Calu3 (cell line): Measurements from ENCODE around the gene CPEB4. TPM values are rescaled to one million over a fixed set of nuclear protein-coding genes. Genes with fewer than 3 reads are reported as not detected.

Experiments used
- BruUV-seq: library from RNA; stranded (reverse); fragments of 400-500 nt; replicated peaks from 2 replicates; lab custom pipeline; 2021; lab: Mats Ljungman, UMichigan
- CTCF ChIA-PET: fragments of 300-600 bp; sonication (Branson Sonifier 250); formaldehyde crosslinking; loops from one replicate; lab custom pipeline; 2022; ENCODE audit warnings: antibody characterized with exemption; lab: Charles Lee
- DNase-seq: peaks from one replicate; pipeline ENCODE4 v3.0.0; 2022
- H3K27ac Mint-ChIP-seq: one replicate; pipeline ENCODE4 v1.8.0; 2022; ENCODE audit warnings: mixed read lengths; ENCODE audit not compliant: unreplicated experiment
- H3K27me3 Mint-ChIP-seq: one replicate; pipeline ENCODE4 v1.8.0; 2022; ENCODE audit warnings: mixed read lengths; ENCODE audit not compliant: unreplicated experiment
- H3K36me3 Mint-ChIP-seq: one replicate; pipeline ENCODE4 v1.8.0; 2022; ENCODE audit warnings: mild to moderate bottlenecking, moderate library complexity, mixed read lengths; ENCODE audit not compliant: insufficient read depth, unreplicated experiment
- H3K4me1 Mint-ChIP-seq: one replicate; pipeline ENCODE4 v1.8.0; 2022; ENCODE audit warnings: mild to moderate bottlenecking, low read depth, mixed read lengths; ENCODE audit not compliant: unreplicated experiment
- H3K4me3 Mint-ChIP-seq: one replicate; pipeline ENCODE4 v1.8.0; 2022; ENCODE audit warnings: mild to moderate bottlenecking, low read depth, moderate library complexity, mixed read lengths; ENCODE audit not compliant: unreplicated experiment
- H3K9me3 Mint-ChIP-seq: one replicate; pipeline ENCODE4 v1.8.0; 2022; ENCODE audit warnings: low read depth, mixed read lengths; ENCODE audit not compliant: unreplicated experiment
- CTCF ChIP-seq: fragments of 200-600 bp; IDR thresholded peaks from one replicate; pipeline ENCODE4 v1.8.0; 2022; ENCODE audit warnings: antibody characterized with exemption; ENCODE audit not compliant: unreplicated experiment
- intact Hi-C: fragments of 100-400 bp; cut with micrococcal nuclease; formaldehyde crosslinking; loops from one replicate; pipeline ENCODE4 v1.10.0; 2022; ENCODE audit not compliant: unreplicated experiment
- total RNA-seq: library from RNA; stranded (reverse); gene quantifications from 2 replicates; pipeline ENCODE4 v1.2.3, GENCODE V29; 2022

The CPEB4 gene
- total RNA-seq, 1 experiment from 2014 or later: 30.8 TPM

- TF ChIP-seq CTCF: no peak
- CTCF ChIA-PET: no interaction called here
- no TSS peak for BruUV-seq
- no peak for DNase-seq
- H3K4me3 Mint-ChIP-seq: no peak overlapping the region
- no peaks in the 10 kb centered on the region for H3K4me1 Mint-ChIP-seq
- intact Hi-C loops: no loop called here
- no peaks in the 10 kb centered on the region for H3K36me3 Mint-ChIP-seq
- H3K27ac Mint-ChIP-seq: no peak overlapping the region
- H3K27me3 Mint-ChIP-seq: peaks cover 65% of the 10 kb centered on the region
- no peaks in the 10 kb centered on the region for H3K9me3 Mint-ChIP-seq
These were observed 109.2 kb downstream of the CPEB4 start for GRCh38 chr5:173997331-173997730.

DNA sequence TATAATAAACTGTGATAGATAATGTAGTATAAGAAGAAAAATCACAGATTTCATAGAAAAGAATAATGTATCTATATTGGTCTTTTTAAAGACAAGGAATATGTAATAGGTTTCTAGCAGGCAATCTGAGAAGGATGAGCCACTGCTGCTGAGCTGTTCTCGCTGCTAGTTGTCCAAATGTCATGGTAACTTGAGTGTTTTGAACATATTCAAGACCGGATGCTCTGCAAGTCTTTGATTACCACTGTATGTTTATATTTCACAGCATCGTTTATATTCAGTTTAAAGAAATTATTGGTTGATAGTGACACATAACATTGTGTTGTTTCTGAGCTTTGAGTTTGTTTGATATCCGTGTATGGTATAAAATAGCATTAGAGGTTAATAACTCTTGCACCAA lies 110.4 kb downstream of the CPEB4 start:
- Mint-ChIP-seq H3K9me3 (no peaks in the 10 kb centered on the region), H3K4me3 (no peak overlapping the region), H3K4me1 (no peaks in the 10 kb centered on the region), H3K27ac (no peak overlapping the region), H3K27me3 (peaks cover 73% of the 10 kb centered on the region), H3K36me3 (no peaks in the 10 kb centered on the region)
- DNase-seq: no peak
- CTCF ChIA-PET: no interaction called here
- no TSS peak for BruUV-seq
- intact Hi-C loops: no loop called here
- TF ChIP-seq CTCF: no peak

DNA sequence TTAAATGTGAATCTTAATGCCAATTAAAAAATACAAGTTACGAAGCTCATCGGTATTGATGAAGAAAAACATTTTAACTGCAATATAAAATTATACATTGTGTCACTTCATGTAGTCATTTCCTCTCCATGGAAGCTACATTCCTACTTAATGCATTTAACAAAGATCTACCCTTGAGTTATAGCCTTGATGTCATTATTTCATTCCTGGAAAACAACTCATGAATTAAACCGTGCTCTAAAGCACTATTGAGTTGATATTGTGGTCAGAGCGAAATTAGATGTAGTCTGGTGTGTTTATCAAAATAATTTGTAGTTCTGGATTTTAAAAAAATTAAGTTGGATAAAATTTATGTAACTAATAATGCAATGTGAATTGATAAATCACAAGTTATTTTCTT lies 111.9 kb downstream of the CPEB4 start:
- no peaks in the 10 kb centered on the region for H3K36me3 Mint-ChIP-seq
- H3K27ac Mint-ChIP-seq: no peak overlapping the region
- H3K4me1 Mint-ChIP-seq: no peaks in the 10 kb centered on the region
- intact Hi-C loops: no loop called here
- H3K9me3 Mint-ChIP-seq: no peaks in the 10 kb centered on the region
- no peak for DNase-seq
- peaks cover 64% of the 10 kb centered on the region for H3K27me3 Mint-ChIP-seq
- CTCF ChIA-PET: no interaction called here
- no peak for TF ChIP-seq CTCF
- BruUV-seq: no TSS peak
- no peak overlapping the region for H3K4me3 Mint-ChIP-seq

DNA sequence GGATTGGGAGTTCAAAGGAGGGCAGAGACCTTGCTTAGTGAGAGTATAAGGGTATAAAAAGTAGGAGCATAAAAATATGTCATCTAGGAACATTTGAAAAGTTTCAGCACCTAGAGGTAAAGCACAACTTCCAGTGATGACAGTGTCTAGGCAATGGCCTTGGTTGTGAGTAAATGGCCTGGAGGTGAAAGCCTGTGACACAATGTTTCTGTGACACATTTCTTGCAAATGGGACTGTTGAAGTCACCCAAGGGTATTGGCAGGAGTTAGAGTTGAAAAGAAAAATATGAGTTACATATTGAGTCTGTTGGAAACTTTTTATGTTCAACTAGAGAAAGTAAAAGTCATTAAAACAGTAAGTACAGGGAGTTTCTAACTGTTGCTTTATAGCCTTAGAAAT lies 115.6 kb downstream of the CPEB4 start:
- BruUV-seq: no TSS peak
- no peak for TF ChIP-seq CTCF
- H3K36me3 Mint-ChIP-seq: no peaks in the 10 kb centered on the region
- no peaks in the 10 kb centered on the region for H3K4me1 Mint-ChIP-seq
- H3K27me3 Mint-ChIP-seq: peaks cover 61% of the 10 kb centered on the region
- DNase-seq: no peak
- intact Hi-C loops: no loop called here
- H3K27ac Mint-ChIP-seq: no peak overlapping the region
- CTCF ChIA-PET: no interaction called here
- no peak overlapping the region for H3K4me3 Mint-ChIP-seq
- H3K9me3 Mint-ChIP-seq: no peaks in the 10 kb centered on the region

DNA sequence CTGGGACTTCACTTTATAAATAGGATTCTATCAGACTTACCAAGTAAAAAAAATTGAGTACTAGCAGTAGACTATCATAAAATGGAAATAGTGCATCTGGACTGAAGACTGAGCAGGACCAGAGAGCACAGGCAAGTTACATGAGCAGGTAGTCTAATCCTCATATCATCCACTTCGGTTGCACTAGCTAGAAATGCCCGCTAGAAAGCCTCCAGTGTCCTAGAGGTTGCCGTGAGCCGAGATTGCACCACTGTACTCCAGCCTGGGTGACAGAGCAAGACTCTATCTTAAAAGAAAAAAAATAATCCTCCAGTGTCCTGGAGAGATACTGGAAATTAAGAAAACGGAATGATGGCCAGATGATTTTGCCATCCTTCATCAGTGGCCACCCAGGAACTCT lies 120.8 kb downstream of the CPEB4 start:
- Mint-ChIP-seq H3K27ac (no peak overlapping the region), H3K36me3 (no peaks in the 10 kb centered on the region), H3K9me3 (no peaks in the 10 kb centered on the region), H3K4me1 (no peaks in the 10 kb centered on the region), H3K27me3 (peaks cover 80% of the 10 kb centered on the region), H3K4me3 (no peak overlapping the region)
- intact Hi-C loops: no loop called here
- TF ChIP-seq CTCF: no peak
- CTCF ChIA-PET: interaction anchor here (0.7 kb wide), 1 partner anchor 17 kb away, joined by 3 read pairs; no protein-coding TSS in a partner anchor
- no peak for DNase-seq
- no TSS peak for BruUV-seq
